HFF-Myc (cell line): ENCODE results near the gene SAP25.
"Not testable (repeated sequence)": the region's sequence is repeated elsewhere in the genome, so short reads cannot be mapped to it uniquely, and the experiment has no call there.

ENCODE experiments used
- DNase-seq: peaks from one replicate; pipeline ENCODE4 v3.0.0-alpha.2; 2011; ENCODE audit warnings: low read depth; ENCODE audit errors: extremely low read depth
- H3K4me3 ChIP-seq: replicated peaks from 2 replicates; pipeline ENCODE4 v1.5.1; 2011; ENCODE audit warnings: low read depth, mild to moderate bottlenecking, control low read depth, low read length
- CTCF ChIP-seq: IDR thresholded peaks from 2 replicates; pipeline ENCODE4 v1.5.1; 2012; ENCODE audit warnings: mild to moderate bottlenecking, low read depth, low read length, control low read depth; ENCODE audit errors: missing control alignments

SAP25 gene

DNA sequence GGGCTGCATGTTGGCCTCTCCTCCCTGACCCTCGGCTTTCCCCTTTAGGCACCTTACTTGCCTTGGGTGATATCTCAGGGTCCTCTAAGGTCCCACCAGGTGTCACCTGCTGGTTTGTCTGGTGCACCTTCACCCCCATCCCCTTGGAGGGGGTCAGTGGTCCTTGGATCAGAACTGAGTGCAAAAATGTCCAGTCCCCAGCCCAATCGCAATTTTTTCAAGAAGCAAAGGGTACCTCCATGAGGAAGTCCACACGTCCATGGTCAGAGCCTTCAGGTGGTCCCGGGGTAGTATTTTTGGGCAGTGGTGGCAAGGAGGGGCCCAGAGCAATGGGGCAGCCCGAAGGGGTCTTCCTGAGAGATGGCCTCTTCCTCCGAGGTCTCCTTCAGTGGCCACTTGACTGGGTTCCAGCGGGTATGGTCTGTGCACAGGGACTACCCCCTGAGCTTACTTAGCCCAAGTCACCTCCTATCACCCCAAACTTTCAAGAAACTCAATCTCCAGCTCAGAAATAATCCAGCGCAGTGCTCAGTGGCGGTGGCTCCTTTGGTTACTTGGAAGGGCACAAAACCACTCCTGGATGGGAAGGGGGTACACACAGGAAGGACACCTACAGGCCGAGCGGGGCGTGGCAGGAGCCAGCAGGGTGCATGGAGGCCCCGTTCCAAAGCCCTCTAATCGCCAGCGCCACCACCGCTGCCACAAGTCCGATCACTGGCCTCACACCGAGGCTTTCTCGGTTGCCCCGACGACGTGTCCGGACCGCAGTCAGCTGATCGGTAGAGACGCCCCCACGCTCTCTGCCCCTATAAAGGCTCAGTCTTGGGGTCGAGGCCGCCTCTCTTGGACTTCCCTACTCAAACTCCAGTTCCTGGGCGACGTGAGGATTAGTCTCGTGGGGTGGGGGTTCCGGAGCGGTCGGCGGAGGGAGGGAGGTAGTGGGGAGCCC is 4.5 kb downstream of the SAP25 start:
- DNase-seq, result no peak
- H3K4me3 ChIP-seq, result no peak overlapping the region
- TF ChIP-seq CTCF, result peak; percentile 32

DNA sequence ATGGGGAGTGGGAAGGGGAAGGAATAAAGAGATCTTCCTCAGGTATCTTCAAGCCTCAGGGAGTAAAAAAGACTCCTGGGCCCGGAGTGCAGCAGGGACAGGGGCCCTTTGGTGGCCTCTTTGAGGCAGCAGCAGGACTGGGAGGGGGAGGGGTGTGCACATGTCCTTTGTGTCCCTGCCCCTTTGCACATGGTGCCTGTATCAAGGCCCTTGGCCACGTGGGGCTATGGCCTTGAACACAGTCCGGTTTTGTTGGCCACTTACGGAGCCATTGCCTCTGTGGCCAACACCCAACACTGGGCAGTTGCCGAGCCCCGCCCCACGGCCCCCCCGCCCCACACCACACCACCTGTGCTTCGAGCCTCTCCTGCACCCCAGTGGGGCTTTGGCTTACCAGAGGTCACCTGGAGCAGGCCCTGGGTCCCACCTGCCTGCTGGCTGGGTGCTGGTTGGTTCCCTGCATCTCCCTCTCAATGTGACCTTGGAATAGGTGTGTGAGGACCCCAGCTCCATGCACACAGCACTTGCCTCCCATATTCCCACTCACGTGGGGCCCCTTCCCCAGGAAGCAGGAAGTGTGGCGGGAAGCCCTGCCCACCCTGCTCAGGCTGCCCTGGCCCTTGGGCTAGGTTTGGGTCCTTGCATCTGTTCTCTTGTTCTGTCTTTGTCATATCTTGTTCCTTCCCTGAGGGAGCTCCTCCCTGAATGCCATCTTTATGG is 5.4 kb downstream of the SAP25 start:
- no peak for DNase-seq
- TF ChIP-seq CTCF, result no peak
- no peak overlapping the region for H3K4me3 ChIP-seq

- no peak overlapping the region for H3K4me3 ChIP-seq
- no peak for TF ChIP-seq CTCF
- DNase-seq, result no peak
These were observed 5.9 kb downstream of the SAP25 start for GRCh38 chr7:100567751-100568175.

- TF ChIP-seq CTCF, result no peak
- no peak for DNase-seq
- H3K4me3 ChIP-seq, result no peak overlapping the region
These were observed 6.5 kb downstream of the SAP25 start for GRCh38 chr7:100567031-100567730.

- H3K4me3 ChIP-seq, result no peak overlapping the region
- no peak for TF ChIP-seq CTCF
- DNase-seq, result no peak
These were observed 7.6 kb downstream of the SAP25 start for GRCh38 chr7:100566018-100566531.

- H3K4me3 ChIP-seq, result no peak overlapping the region
- no peak for TF ChIP-seq CTCF
- DNase-seq, result no peak
These were observed 8.5 kb downstream of the SAP25 start for GRCh38 chr7:100565133-100565571.

- DNase-seq, result not testable (repeated sequence)
These were observed 9.3 kb downstream of the SAP25 start for GRCh38 chr7:100564405-100564804.

More at GRCh38 chr7:100564405-100564804, 9.3 kb downstream of the SAP25 start:
- not testable (repeated sequence) for H3K4me3 ChIP-seq
